CMK (cell line): Measurements from ENCODE around the gene ATP6V1F.

Experiments used
- DNase-seq: peaks from one replicate; pipeline ENCODE4 v3.0.0-alpha.2; 2010; ENCODE audit warnings: low read depth

Gene ATP6V1F

GRCh38 chr7:128849156-128849515 is 13.5 kb upstream of the ATP6V1F start:
- no peak for DNase-seq

- DNase-seq, result no peak
Measured at GRCh38 chr7:128849804-128850490, 12.7 kb upstream of the ATP6V1F start.

GRCh38 chr7:128852537-128853254 is 10.0 kb upstream of the ATP6V1F start:
- DNase-seq, result no peak

- DNase-seq, result no peak
Measured at GRCh38 chr7:128853799-128854198, 8.9 kb upstream of the ATP6V1F start.

GRCh38 chr7:128854396-128854795 is 8.3 kb upstream of the ATP6V1F start:
- no peak for DNase-seq

GRCh38 chr7:128855559-128855958 is 7.1 kb upstream of the ATP6V1F start:
- DNase-seq, result no peak

GRCh38 chr7:128856001-128856718 is 6.5 kb upstream of the ATP6V1F start:
- no peak for DNase-seq

GRCh38 chr7:128858380-128859231 is 4.0 kb upstream of the ATP6V1F start:
- no peak for DNase-seq

GRCh38 chr7:128859232-128860157 is 3.2 kb upstream of the ATP6V1F start:
- no peak for DNase-seq

GRCh38 chr7:128860158-128861073 is 2.2 kb upstream of the ATP6V1F start:
- DNase-seq, result no peak

GRCh38 chr7:128861957-128862570 is 592 bp upstream of the ATP6V1F start:
- no peak for DNase-seq

- DNase-seq, result no peak
Measured at GRCh38 chr7:128863433-128863989, 855 bp downstream of the ATP6V1F start.

GRCh38 chr7:128865303-128865702 is 2.6 kb downstream of the ATP6V1F start:
- no peak for DNase-seq

GRCh38 chr7:128865996-128866877 is 3.6 kb downstream of the ATP6V1F start:
- no peak for DNase-seq

GRCh38 chr7:128867241-128867640 is 4.6 kb downstream of the ATP6V1F start:
- DNase-seq, result no peak

- no peak for DNase-seq
Measured at GRCh38 chr7:128867842-128868623, 5.4 kb downstream of the ATP6V1F start.

GRCh38 chr7:128868624-128869137 is 6.0 kb downstream of the ATP6V1F start:
- no peak for DNase-seq
